Ascending aorta (tissue), 2 donors: Measurements from ENCODE around the gene ERVV-1. TPM values are rescaled to one million over a fixed set of nuclear protein-coding genes. Genes with fewer than 3 reads are reported as not detected.

Source experiments
- DNase-seq, 2 donors: peaks; one replicate each; pipeline ENCODE4 v3.0.0-alpha.2; 2019; ENCODE audit warnings: low spot score in 2 of 2
- H3K27ac ChIP-seq, 2 donors: fragments of 200-600 bp; sonication (generic); one replicate each; pipeline ENCODE4 v1.5.1; 2016 to 2017; ENCODE audit warnings: mild to moderate bottlenecking in 1 of 2
- H3K27me3 ChIP-seq: fragments of 200-600 bp; sonication (generic); one replicate; pipeline ENCODE4 v1.5.1; 2017
- H3K36me3 ChIP-seq, 2 donors: fragments of 200-600 bp; sonication (generic); one replicate each; pipeline ENCODE4 v1.5.1; 2016
- H3K4me1 ChIP-seq, 2 donors: fragments of 200-600 bp; sonication (generic); one replicate each; pipeline ENCODE4 v1.5.1; 2016 to 2017; ENCODE audit warnings: mild to moderate bottlenecking in 1 of 2
- H3K4me3 ChIP-seq, 2 donors: fragments of 200-600 bp; sonication (generic); one replicate each; pipeline ENCODE4 v1.5.1; 2016 to 2017; ENCODE audit warnings: mild to moderate bottlenecking in 1 of 2
- H3K9me3 ChIP-seq, 2 donors: fragments of 200-600 bp; sonication (generic); one replicate each; pipeline ENCODE4 v1.5.1; 2016
- CTCF ChIP-seq, 3 experiments: fragments of 200-600 bp in 2 of 3; fragments of 450-650 bp in 1 of 3; sonication (generic) in 2 of 3; IDR thresholded peaks; one replicate each; pipeline ENCODE4 v1.5.1; 2016 to 2019; ENCODE audit warnings: antibody characterized with exemption in 3 of 3, mild to moderate bottlenecking in 1 of 3, moderate library complexity in 1 of 3
- intact Hi-C: fragments of 100-400 bp; cut with DNase I; formaldehyde crosslinking; loops from one replicate; pipeline ENCODE4 v1.15.1; 2023
- total RNA-seq: library from RNA; depleted of rRNA; stranded (reverse); fragments of >200 nt; gene quantifications from one replicate; pipeline ENCODE4 v1.1.0, GENCODE V29; 2016

The ERVV-1 gene
- total RNA-seq, 1 donor from 2014 or later, result not detected

- no peak for DNase-seq
- H3K4me3 ChIP-seq, result no peak overlapping the region
- peaks cover 8 to 10% of the 10 kb centered on the region in 2 donors for H3K4me1 ChIP-seq
- H3K27me3 ChIP-seq, result no peaks in the 10 kb centered on the region
- no peak for TF ChIP-seq CTCF (IDR thresholded peaks at IDR 0.05)
- H3K36me3 ChIP-seq, result peaks cover 7 to 17% of the 10 kb centered on the region in 2 donors
- intact Hi-C loops, result loop anchor here (5.0 kb wide), 4 partner anchors 134 to 464 kb away; partner anchors contain the start of genes ZNF468, ZNF611 and ZNF808
- no peaks in the 10 kb centered on the region for H3K9me3 ChIP-seq
- H3K27ac ChIP-seq, result no peak overlapping the region
Observed at GRCh38 chr19:52990759-52991418, 22.8 kb upstream of the ERVV-1 start.

GRCh38 chr19:52991484-52991883, 22.2 kb upstream of the ERVV-1 start:
- no peaks in the 10 kb centered on the region for H3K9me3 ChIP-seq
- no peak for TF ChIP-seq CTCF (IDR thresholded peaks at IDR 0.05)
- intact Hi-C loops, result loop anchor here (5.0 kb wide), 4 partner anchors 134 to 464 kb away; partner anchors contain the start of genes ZNF468, ZNF611 and ZNF808
- DNase-seq, result no peak
- no peak overlapping the region for H3K4me3 ChIP-seq
- no peaks in the 10 kb centered on the region for H3K27me3 ChIP-seq
- H3K36me3 ChIP-seq, result peaks cover under 1 to 11% of the 10 kb centered on the region in 2 donors
- H3K4me1 ChIP-seq, result peaks cover 8 to 10% of the 10 kb centered on the region in 2 donors
- H3K27ac ChIP-seq, result no peak overlapping the region

GRCh38 chr19:52992109-52993004, 21.4 kb upstream of the ERVV-1 start:
- H3K27me3 ChIP-seq, result no peaks in the 10 kb centered on the region
- H3K9me3 ChIP-seq, result no peaks in the 10 kb centered on the region
- DNase-seq, result peak in 1 of 2 donors; percentile 66
- peaks cover 0 to 6% of the 10 kb centered on the region in 2 donors for H3K36me3 ChIP-seq
- TF ChIP-seq CTCF (IDR thresholded peaks at IDR 0.05), result no peak
- intact Hi-C loops, result loop anchor here (1.0 to 5.0 kb wide), 9 partner anchors 29 to 465 kb away; partner anchors contain the start of genes ZNF160, ZNF320, ZNF347 and ZNF468
- H3K4me3 ChIP-seq, result peak overlapping the region; percentile 61 to 71
- H3K4me1 ChIP-seq, result peaks cover 8 to 10% of the 10 kb centered on the region in 2 donors
- peak overlapping the region; percentile 79 to 81 for H3K27ac ChIP-seq

- intact Hi-C loops, result loop anchor here (1.0 to 5.0 kb wide), 9 partner anchors 30 to 466 kb away; partner anchors contain the start of genes ZNF160, ZNF320, ZNF347 and ZNF468
- H3K36me3 ChIP-seq, result peaks cover 0 to 6% of the 10 kb centered on the region in 2 donors
Observed at GRCh38 chr19:52993342-52994178, 20.2 kb upstream of the ERVV-1 start.

More at GRCh38 chr19:52993342-52994178, 20.2 kb upstream of the ERVV-1 start:
- Histone ChIP-seq H3K4me3 (peak overlapping the region; percentile 61 to 71), H3K4me1 (peaks cover 8 to 10% of the 10 kb centered on the region in 2 donors), H3K27ac (peak overlapping the region; percentile 79 to 81), H3K27me3 (no peaks in the 10 kb centered on the region), H3K9me3 (no peaks in the 10 kb centered on the region)
- TF ChIP-seq CTCF (IDR thresholded peaks at IDR 0.05), result peak; percentile 38 to 77 (median 61)
- DNase-seq, result peak; percentile 51 to 91
